Parathyroid adenoma (tissue), 2 donors: ENCODE measurements around the gene SPPL2A.
A peak's percentile ranks its signal among the peaks of the same experiment; 100 is the strongest.

Source experiments
- H2AFZ ChIP-seq: fragments of 300-600 bp; sonication (generic); one replicate; pipeline ENCODE4 v1.7.0; 2017; ENCODE audit warnings: antibody characterized with exemption, mild to moderate bottlenecking
- H3K27ac ChIP-seq: fragments of 300-600 bp; sonication (generic); one replicate; pipeline ENCODE4 v1.7.0; 2017
- H3K27me3 ChIP-seq: fragments of 300-600 bp; sonication (generic); one replicate; pipeline ENCODE4 v1.7.0; 2017; ENCODE audit warnings: low read length; ENCODE audit not compliant: control insufficient read depth, insufficient read depth
- H3K36me3 ChIP-seq: fragments of 300-600 bp; sonication (generic); one replicate; pipeline ENCODE4 v1.7.0; 2017; ENCODE audit warnings: low read length; ENCODE audit not compliant: control insufficient read depth, insufficient read depth
- H3K4me1 ChIP-seq: fragments of 300-600 bp; sonication (generic); one replicate; pipeline ENCODE4 v1.7.0; 2017; ENCODE audit warnings: control low read depth
- H3K4me2 ChIP-seq: fragments of 300-600 bp; sonication (generic); one replicate; pipeline ENCODE4 v1.7.0; 2017; ENCODE audit warnings: low read length
- H3K4me3 ChIP-seq: fragments of 300-600 bp; sonication (generic); one replicate; pipeline ENCODE4 v1.7.0; 2017; ENCODE audit warnings: low read depth, low read length
- H3K79me2 ChIP-seq: fragments of 300-600 bp; sonication (generic); one replicate; pipeline ENCODE4 v1.7.0; 2017; ENCODE audit warnings: control low read depth
- H3K9ac ChIP-seq: fragments of 300-600 bp; sonication (generic); one replicate; pipeline ENCODE4 v1.7.0; 2017; ENCODE audit warnings: mild to moderate bottlenecking
- H3K9me3 ChIP-seq: fragments of 300-600 bp; sonication (generic); one replicate; pipeline ENCODE4 v1.7.0; 2017; ENCODE audit warnings: low read length; ENCODE audit not compliant: control insufficient read depth
- CTCF ChIP-seq: fragments of 300-600 bp; sonication (generic); IDR thresholded peaks from one replicate; pipeline ENCODE4 v1.7.0; 2017; ENCODE audit warnings: antibody characterized with exemption, mild to moderate bottlenecking
- donor health status: primary hyperparathyroidism.

The SPPL2A gene

GRCh38 chr15:50685191-50685975, 80.1 kb downstream of the SPPL2A start:
- peak overlapping the region; percentile 90 for H3K4me2 ChIP-seq
- H3K4me1 ChIP-seq, result no peaks in the 10 kb centered on the region
- H2AFZ ChIP-seq, result peak overlapping the region; percentile 94
- peak overlapping the region; percentile 93 for H3K27ac ChIP-seq
- no peaks in the 10 kb centered on the region for H3K27me3 ChIP-seq
- TF ChIP-seq CTCF, result no peak
- peaks cover 10% of the 10 kb centered on the region for H3K79me2 ChIP-seq
- H3K9me3 ChIP-seq, result no peaks in the 10 kb centered on the region
- peak overlapping the region; percentile 88 for H3K4me3 ChIP-seq
- peak overlapping the region; percentile 89 for H3K9ac ChIP-seq
- H3K36me3 ChIP-seq, result no peaks in the 10 kb centered on the region

GRCh38 chr15:50681467-50681866, 84.0 kb downstream of the SPPL2A start:
- Histone ChIP-seq H3K9ac (no peak overlapping the region), H3K9me3 (no peaks in the 10 kb centered on the region), H3K27me3 (no peaks in the 10 kb centered on the region), H3K4me1 (peaks cover 3% of the 10 kb centered on the region), H3K79me2 (peaks cover 23% of the 10 kb centered on the region), H3K4me3 (no peak overlapping the region), H3K27ac (no peak overlapping the region), H2AFZ (no peak overlapping the region), H3K36me3 (no peaks in the 10 kb centered on the region), H3K4me2 (no peak overlapping the region)
- no peak for TF ChIP-seq CTCF

- H3K27me3 ChIP-seq, result no peaks in the 10 kb centered on the region
These were observed 88.6 kb downstream of the SPPL2A start for GRCh38 chr15:50676799-50677483.

GRCh38 chr15:50675535-50676144, 89.9 kb downstream of the SPPL2A start:
- H3K4me2 ChIP-seq, result no peak overlapping the region

More at GRCh38 chr15:50676799-50677483, 88.6 kb downstream of the SPPL2A start:
- Histone ChIP-seq H3K9me3 (no peaks in the 10 kb centered on the region), H3K4me2 (no peak overlapping the region), H3K27ac (no peak overlapping the region), H3K9ac (no peak overlapping the region), H3K4me3 (no peak overlapping the region), H2AFZ (no peak overlapping the region), H3K36me3 (no peaks in the 10 kb centered on the region), H3K4me1 (peaks cover 3% of the 10 kb centered on the region), H3K79me2 (peaks cover 28% of the 10 kb centered on the region)
- no peak for TF ChIP-seq CTCF

More at GRCh38 chr15:50675535-50676144, 89.9 kb downstream of the SPPL2A start:
- TF ChIP-seq CTCF, result peak; percentile 65
- Histone ChIP-seq H3K9ac (no peak overlapping the region), H3K27ac (no peak overlapping the region), H3K27me3 (no peaks in the 10 kb centered on the region), H3K4me1 (peaks cover 3% of the 10 kb centered on the region), H3K9me3 (no peaks in the 10 kb centered on the region), H3K79me2 (peaks cover 32% of the 10 kb centered on the region), H3K4me3 (no peak overlapping the region), H3K36me3 (no peaks in the 10 kb centered on the region), H2AFZ (no peak overlapping the region)
